ENCODE results near the gene ZNF175.

DNA sequence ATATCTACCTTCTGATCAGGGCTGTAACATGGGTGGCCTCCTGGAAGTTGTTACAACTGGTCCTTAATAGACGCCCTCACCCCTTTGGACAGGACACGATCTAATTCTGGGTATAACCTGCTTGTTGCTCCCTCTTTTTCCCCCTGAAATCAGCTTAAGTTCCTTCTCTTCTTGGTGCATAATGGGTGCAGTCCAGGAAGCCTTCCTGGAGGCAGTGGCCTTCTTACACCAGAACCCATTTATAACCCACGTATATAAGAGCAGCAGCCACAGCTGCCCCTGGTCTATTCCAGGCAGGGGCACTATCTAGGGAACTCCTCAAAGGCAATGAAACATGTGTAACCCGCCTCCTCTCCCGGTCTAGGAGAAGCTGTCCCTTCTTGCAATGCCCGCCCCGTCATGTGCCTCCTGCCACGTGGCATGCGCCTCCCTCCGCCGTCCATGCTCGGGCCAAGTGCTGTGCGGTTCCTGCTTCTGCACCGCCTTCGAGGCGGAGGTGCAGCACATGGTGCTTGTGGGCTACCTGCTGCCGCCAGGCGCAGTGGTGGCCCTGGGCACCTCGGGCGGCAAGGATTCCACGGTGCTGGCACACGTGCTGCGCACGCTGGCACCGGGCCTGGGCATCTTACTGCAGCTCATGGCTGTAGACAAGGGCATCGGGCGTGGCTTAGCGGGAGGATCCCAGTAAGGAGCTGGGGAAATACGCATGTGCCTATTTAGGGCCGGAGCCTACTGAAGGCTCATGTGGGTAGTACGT is 27.3 kb downstream of the ZNF175 start:
- TF ChIP-seq, protein P1, sequence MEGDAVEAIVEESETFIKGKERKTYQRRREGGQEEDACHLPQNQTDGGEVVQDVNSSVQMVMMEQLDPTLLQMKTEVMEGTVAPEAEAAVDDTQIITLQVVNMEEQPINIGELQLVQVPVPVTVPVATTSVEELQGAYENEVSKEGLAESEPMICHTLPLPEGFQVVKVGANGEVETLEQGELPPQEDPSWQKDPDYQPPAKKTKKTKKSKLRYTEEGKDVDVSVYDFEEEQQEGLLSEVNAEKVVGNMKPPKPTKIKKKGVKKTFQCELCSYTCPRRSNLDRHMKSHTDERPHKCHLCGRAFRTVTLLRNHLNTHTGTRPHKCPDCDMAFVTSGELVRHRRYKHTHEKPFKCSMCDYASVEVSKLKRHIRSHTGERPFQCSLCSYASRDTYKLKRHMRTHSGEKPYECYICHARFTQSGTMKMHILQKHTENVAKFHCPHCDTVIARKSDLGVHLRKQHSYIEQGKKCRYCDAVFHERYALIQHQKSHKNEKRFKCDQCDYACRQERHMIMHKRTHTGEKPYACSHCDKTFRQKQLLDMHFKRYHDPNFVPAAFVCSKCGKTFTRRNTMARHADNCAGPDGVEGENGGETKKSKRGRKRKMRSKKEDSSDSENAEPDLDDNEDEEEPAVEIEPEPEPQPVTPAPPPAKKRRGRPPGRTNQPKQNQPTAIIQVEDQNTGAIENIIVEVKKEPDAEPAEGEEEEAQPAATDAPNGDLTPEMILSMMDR (IDR thresholded peaks at IDR 0.05) = no peak
- no peak for TF ChIP-seq POLR2A (IDR thresholded peaks at IDR 0.05; ENCODE audit: low read depth)
- TF ChIP-seq POLR2AphosphoS5 (IDR thresholded peaks at IDR 0.05) = no peak
